ENCODE measurements around the gene MYLK4.

The MYLK4 gene

DNA sequence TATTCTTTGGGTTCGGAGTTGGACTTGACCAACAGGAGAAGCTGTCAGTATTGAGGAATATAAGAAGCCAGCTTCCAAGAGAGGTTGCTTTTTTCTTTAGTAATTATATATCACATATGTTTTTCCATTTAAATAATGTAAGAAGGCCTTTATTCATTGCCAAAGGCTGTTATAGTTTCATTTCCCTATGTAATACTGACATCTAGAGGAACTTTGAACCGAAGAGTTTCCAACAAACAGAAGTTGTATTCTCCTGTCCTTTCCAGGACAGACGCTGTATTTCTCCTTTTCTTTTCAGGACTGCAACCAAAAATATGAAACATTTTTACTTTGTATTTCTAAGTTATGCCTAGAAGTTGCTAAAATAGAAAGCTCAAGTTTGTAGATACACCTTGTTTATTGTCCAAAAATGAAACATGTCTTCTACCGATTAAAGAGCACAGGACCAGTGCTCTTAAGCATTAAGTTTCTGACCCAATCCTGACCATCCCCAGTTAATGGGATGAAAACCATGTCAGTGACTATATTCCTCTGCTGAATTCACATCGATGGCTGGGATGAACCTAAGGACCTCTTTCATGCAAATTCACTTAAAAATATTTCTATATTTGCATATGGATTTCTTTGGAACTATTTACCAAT is 55.1 kb downstream of the MYLK4 start:
- peak; percentile 45 for DNase-seq

DNA sequence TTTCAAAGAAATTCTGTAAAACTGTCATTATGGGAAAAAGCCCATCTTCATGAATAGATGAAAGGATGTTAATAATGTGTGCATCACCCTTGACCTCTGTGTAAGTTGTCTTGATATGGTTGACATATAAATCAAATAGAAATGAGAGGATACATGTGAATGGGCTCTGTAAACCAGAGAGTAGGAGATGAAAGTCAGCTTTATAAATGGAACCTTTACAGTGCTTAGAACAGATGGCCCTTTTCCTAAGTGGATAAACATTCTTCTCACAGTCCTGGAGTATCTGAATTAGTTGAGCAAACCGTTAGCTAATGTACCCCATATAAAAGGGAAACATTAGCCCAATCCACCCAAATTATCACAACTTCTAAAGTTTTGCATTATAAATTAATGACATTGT is 57.5 kb downstream of the MYLK4 start:
- DNase-seq: no peak

DNA sequence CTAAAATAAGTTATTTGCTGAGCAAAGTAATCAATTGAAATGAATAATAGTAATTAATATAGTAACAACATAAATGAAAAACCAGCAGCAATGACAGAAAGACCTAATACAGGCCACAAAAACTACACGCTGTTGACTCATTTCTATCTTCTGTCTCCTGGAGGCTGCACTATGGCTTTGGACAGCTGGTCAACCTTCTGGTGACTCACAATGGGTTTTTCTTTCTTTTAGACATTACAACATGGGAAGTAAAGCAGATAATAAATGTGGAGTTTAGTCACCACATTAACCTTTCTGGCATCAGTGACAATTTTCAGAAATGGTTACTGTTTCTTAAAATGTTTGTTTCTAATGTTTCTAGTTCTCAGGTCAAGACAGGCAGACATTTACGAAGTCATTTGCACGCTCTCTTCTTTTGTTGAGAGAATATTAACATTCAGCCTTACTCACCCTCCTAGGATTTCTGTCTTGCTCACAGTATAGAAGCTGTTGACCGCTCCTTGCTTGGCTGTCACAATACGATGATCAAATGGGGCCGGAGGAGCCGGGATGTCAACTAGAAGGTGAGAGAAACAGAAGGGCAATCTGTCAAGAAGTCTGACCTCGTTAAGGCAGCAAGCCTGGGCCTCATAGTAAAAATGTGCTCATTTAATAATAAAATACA is 62.2 kb downstream of the MYLK4 start:
- peak; percentile 85 for DNase-seq

DNA sequence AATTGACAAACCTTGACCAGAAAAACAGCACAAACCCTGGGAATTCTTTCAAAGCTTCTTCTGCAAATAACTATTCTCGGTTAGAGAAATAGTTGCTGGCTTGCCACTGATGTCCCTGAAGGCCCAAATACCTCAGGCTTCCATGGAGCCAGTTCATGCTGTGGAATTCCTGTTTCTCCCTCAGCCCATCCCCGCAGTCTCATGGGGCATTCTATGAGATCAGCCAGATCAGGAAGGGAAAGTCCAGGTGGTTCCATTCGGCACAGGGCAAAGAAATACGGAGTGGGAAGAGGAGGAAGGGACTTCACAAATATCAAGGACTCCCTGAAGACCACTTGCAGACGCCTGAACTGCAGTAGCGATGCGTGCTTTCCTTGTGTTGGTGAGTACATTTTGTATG is 63.3 kb downstream of the MYLK4 start:
- peak; percentile 53 for DNase-seq

DNA sequence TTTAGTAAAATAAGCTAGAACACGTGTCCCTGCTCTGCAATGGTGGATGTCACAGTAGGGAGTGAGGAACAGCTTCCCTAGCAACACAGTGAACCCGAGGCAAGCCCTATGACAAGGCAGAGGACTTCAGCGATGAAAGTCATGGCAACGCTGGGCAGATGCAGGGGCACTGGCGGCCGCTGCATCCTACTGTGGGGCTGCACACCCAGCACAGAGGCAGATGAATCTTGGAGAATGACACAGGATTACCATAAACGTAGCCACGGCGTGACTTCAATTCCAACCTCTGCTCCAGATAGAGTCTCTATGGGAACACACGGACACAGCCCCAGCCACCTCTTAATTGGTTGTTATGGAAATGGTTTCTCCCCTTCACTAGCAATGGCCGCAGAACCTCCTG is 64.2 kb downstream of the MYLK4 start:
- no peak for DNase-seq

DNA sequence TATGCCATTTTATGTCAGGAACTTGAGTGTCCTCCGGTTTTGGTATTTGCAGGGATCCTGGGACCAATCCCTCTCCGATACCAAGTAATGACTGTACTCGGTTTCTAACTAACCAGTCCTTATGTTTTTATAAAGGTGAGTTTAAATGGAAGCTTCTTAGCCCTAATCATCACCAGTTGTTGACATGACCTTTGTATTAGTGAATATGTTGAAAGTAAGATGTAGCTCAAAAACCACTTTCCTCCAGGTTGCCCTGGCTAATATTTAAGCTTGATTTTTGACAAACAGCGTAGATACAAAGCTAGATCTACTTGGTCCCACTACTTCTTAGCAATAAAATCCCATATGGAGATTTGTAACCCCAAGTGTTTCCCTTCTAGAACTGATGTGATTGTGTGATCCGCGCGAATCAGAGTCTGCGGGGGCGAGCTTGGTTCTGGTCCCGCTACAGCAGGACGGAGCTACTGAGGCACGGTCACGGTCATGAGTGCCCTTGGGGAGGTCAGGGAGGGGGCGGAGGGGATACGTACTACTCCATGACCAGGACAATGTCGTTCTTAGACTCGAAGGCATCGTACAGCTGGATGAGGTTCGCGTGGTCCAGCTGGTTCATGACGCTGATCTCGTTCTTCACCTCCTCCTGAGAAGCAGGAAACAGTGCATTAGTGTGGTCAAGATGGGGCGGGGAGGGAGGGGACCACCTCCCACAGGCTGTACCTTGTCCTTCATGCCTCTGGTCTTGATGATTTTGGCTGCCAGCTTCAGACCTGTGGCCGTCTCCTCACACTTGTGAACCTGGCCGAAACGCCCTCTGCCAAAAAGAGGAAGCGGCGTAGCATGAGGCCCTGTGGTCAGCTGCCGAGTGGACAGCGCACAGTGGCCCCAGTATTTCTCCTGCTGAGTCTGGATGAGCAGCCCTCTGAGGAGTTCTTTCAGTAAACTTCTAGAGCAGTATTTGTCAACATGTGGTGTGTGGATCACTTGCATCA is 65.7 kb downstream of the MYLK4 start:
- DNase-seq: no peak

DNA sequence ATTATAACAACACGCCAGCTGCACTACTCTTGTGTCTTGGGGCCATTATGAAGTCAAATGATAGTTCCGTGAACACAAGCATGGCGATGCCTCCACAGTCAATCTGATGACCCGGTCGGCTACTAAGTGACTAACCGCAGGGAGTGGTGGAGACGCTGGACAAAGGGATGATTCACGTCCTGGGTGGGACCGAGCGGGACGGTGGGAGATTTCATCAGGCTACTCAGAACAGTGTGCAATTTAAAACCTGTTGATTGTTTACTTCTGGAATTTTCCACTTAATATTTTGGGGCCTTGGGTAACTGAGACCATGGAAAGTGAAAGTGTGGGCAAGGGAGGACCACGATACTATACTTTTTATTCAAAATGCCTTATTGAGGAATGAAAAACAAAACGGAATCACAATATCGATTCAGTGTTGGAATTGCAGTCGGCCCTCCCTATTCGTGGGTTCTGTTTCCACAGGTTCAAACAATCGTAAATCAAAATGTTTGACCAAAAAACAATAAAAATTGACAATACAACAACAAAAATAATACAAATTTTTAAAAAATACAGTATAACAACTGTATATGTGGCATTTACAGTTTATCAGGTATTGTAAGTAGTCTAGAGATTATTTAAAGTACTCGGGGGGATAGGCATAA is 66.5 kb downstream of the MYLK4 start:
- DNase-seq: peak; percentile 29

DNA sequence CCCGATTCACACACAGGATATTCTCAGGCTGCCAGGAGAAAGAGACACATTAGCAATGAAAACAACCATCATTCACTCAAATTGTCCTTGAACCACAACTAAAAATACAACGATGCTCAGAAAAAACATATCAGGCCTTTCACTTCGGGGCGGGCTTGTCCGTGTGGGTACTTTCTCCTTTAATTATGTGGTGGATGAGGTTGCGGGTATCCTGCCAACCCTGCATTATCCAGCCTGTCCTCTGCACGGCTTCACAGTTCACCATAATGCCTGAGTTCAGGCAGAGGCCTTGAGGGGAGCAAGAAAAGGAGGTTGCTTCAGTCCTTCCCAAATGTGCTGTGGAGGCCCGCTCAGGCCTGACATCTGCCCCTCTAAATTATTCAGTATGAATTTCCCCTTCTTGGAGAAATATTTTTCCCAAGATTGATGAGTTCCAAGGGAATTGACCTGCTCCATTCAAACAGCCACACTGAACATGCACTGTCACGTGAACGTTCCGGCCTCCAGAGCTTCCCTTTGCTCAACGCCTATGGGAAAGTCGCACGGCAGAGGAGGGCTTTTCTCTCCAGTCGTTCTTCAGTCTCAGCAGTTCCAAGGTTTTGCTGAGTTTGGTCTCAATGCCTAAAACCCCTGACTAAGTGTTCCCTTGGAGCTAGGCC is 70.3 kb downstream of the MYLK4 start:
- DNase-seq: no peak

DNA sequence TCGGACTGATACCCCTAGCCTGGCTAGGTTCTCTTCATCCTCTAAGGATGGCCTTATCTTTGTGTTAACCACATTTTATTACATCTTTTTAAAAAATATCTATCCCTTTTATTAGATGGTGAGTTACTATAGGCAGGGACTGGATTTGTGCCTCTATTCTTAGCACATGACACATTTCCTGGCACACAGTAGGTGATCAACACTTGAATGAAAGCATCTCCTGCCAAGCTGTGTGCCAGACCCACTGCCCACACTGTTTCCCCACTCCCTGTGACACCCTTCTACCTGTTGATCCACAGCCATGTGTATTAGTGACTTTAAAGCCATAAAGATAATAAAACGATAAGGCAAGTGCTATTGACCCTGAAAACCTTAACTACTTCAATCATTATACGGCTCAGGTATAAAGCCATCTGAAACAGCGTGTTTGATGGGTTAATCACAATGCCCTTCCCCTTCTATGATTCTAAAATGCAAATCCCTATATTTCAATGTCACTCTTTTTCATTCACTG is 73.6 kb downstream of the MYLK4 start:
- no peak for DNase-seq

DNA sequence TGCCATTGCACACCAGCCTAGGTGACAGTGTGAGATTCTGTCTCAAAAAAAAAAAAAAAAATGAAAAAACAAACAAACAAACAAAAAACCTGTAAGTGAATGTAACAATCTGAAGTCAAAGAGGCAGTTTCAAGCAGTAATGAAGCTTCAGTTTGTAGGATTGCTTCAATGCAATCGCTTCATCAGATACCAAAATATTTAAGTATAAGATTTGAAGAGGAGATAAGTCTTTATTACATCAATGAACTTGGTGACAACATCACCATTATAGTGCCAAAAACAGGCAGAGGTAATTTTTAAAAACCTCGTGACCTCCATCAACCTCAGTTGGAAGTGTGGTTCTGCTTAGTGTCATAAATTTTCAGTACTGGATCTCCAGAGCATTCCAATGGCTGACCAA is 74.7 kb downstream of the MYLK4 start:
- DNase-seq: no peak

DNA sequence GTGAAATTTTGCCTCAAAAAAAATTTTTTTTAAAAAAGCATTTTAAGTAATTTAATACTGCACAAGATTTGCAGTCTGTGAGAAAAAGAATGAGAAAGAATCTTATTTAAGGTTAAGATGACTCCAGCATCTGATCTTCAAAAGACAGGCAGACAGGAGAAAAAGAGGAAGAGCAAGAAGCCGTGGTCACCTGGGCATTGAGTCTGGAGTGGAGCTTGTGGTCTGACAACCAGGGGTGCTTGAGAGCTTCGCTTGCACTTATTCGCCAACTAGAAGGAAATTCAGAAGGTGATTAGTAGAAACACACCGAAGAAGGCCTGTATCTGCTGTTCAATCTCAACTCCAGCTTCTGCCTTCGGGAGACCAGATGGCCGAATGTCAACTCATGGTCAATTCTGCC is 75.9 kb downstream of the MYLK4 start:
- no peak for DNase-seq

DNA sequence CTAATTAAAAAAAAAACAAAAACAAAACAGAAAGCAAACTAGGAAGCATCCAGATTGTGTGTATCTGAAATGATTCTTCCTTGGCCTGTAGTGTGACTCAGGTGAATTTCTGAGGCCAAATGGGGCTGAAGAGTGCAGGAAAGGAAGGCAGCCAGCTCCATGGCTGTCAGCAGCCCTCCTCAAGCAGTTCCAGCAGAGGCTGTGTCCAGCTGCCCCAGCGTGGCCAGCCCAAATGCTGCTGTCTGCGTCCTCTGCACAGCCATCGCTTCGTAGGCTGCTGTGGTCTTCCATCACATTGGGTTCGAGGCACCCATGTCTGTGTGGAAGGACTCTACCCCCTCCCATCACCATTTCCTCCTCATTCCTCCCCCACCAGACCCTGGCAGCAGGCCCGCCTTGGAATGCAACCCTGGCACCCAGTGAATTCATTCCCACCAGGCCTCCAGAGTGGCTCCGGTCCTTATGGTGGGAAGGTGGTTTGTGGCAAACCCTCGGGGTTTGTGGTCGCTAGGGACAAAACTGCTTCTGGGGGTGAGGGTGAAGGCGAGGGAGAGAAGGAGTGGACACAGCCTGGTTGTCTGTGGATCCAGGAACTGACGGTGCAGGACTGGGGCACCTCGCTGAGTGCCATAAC is 81.5 kb downstream of the MYLK4 start:
- DNase-seq: no peak

DNA sequence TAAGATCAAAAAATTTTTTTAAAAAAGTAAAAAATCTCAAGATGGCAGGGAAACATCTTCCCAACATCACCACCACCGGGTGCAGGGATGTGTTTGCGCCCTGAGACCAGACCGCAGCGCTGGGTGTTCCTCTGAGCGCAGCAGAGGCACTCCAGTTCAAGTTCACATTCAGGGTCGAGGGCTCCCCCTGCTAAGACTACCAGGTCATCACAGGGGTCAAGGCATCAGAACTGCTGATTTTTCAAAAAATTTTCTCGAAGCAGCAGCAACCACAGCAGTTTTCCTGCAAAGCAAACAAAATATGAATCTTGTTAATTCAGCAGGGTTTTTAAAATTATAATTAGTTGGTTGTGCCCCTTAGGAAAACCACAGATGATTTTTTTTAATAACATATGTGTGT is 83.1 kb downstream of the MYLK4 start:
- DNase-seq: no peak

DNA sequence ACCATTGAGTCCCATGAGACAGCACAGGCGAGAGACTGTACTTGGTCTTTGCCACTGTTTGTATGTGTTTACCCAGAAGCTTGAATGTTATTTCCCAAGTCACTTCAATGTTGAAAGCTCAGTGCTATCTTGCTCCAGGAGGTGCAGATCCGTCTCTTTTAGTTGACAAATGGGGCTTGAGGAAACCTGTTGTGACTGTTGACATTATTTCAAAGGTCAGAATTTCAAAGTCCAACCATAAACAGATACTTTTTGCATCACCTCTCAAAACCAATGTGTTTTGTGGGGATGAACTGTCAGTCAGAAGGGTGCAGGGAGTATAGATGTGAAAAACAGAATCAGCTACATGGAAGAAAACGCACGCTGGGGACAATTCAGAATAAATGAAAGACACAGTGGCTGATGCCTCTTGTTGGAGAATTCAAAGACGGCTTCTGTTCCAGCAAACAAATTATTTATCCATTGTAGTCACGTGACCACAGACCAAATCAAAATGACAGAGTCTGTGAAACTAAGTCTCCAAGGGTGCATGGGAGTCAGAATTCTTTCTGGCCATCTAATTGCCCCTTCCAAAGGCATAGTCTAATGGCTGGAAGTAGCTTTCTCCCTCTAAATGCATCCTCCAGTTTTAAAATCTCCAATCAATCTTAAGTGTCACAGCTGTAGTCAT is 83.7 kb downstream of the MYLK4 start:
- DNase-seq: no peak

DNA sequence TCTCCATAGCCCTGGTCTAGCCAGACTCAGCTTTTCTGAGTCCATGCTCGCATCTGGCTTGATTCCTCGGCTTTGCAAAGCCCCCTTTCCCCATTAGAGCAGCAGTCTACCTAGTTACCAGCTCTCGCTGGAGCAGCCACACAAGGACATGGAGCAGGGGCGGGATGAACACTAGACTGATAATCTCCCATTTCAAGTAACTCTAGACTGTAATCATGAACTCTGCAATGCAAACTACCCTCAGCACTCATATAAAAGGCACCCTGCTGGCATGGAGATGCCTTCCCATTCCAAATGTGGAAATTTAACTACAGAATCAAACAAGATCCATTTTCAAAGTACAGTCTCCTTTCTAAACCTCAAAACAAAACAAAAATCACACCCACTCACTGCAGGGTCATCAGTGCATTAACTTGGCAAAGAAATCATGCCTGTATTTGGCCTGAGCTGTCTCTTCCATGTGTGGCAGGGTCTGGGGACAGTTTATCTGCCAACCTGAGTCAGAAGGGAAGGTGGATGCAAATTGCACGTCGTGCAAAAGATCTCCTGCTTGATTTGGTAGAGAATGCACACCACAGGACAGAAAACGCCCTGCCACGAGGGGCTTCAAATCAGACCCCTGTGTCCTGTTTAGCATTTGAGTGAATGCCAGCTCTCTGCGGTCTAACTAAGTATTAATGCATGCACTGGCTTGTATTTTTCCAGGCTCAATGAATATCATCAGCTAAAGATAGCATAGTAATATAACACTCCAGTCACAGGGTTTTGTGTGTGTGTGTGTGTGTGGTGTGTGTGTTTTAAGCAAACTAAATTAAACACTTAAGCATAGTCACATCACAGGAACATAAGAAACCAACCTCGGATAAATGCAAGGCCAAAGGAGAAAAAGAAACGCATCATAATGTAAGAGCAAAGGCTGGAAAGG is 85.3 kb downstream of the MYLK4 start:
- DNase-seq: no peak

DNA sequence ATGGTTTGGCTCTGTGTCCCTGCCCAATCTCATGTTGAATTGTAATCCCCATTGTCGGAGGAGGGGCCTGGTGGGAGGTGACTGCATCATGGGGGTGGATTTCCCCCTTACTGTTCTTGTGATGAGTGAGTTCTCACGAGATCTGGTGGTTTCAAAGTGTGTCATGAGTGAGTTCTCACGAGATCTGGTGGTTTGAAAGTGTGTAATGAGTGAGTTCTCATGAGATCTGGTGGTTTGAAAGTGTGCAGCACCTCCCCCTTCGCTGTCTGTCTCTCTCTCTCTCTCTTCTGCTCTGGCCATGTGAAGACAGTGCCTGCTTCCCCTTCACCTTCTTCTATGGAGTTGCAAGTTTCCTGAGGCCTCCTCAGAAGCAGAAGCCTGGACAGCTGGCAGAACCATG is 87.6 kb downstream of the MYLK4 start:
- DNase-seq: no peak

DNA sequence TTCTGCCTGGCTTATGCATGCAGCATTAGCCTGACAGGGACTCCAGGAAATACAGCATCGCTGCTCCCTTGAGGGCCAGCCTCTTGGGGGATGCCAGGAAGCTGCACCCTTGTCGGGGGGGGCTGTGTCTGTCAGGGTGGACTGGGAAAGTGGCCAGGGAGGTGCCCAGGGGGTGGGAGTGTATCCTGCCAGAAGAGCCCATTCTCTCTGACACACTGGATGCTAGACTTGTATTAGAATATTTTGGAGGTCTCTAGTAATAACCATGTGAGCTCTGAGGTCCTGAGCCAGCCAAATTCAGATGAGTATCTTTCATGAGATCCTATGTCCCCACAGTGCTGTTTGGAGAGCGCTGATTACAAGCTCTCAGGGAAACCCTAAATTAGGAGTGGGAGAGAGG is 89.1 kb downstream of the MYLK4 start:
- DNase-seq: no peak

DNA sequence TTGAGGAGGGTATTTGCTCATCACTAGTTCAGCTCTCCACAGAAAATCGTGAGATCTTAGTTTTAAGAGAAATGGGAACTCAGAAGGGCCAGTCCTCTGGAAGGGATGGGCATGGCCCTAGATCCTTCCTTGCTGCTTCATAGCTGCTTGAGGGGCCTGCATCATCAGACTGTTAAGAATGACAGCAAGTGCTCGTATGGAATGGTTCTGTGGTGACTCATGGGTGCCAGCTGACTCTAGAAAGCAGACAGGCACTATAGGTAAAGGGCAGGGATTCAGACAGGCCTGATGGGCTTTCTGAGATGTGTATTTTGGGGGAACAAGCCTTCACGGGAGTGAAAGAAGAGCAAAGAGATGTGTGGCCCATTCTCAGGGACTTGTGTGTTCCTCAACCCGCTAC is 90.8 kb downstream of the MYLK4 start:
- peak; percentile 44 for DNase-seq

DNA sequence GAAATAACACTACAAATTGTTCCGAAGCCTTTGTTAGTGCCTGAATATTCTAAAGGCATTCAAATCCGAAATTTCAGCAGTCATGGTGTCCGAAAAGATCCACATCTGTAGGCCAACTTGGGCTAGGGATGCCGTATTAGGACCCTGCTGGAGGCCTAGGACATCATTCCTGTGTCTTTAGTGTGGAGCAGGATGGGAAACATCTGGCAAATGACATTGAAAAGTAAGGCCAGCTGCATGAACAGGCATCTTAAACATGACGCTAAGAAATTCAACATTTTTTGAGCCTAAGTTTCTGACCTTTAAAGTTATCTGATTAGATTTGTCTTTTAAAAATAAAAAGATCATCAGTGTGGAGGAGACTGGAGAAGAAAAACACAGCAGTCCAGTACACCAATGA is 91.3 kb downstream of the MYLK4 start:
- no peak for DNase-seq

DNA sequence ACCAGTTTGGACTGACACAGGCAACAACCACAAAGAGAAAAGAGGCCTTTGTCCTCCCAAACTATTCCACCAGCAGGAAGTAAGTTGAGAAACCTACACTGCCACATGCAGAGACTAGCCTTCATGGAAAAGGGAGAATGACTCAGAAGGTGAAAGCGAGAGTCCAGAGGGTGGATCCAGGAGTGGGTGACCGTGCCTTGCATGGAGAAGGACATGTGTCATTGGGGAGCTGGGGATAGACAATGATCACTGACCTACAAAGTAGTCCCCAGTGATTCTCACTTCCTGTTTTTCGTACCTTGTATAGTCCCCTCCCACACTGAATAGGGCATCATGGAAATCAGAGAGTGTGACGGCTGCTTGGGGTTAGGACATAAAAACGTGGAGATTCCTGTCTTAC is 91.9 kb downstream of the MYLK4 start:
- peak; percentile 22 for DNase-seq
